NCI-H69 (cell line): ENCODE measurements around the gene KRTAP13-1.

ENCODE experiments used
- DNase-seq: peaks from one replicate; lab custom pipeline; 2025; lab: John Stamatoyannopoulos, UW

The KRTAP13-1 gene, protein sequence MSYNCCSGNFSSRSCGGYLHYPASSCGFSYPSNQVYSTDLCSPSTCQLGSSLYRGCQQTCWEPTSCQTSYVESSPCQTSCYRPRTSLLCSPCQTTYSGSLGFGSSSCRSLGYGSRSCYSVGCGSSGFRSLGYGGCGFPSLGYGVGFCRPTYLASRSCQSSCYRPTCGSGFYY

DNA sequence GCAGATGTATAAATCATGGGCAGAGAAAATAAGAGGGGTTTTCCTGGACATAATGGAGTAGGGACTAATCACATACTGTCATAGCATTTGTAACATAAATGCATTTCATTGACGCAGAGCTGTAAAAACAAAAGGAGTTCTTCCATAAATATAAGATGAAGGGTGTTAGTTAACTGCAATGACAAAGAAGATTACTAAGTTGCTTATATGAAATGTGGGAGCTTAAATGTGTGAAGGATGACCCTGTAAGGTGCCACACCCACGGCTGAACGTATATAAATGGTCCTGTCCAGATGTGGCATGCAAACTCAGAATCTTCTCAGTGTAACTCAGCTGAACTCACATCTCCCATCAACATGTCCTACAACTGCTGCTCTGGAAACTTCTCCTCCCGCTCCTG lies at the start of gene KRTAP13-1:
TSS of gene KRTAP13-1 (plus strand) at position 301 of the 400 bp plus-strand sequence. CDS start at position 357, 56 bp downstream.
- peak; percentile 80 for DNase-seq

DNA sequence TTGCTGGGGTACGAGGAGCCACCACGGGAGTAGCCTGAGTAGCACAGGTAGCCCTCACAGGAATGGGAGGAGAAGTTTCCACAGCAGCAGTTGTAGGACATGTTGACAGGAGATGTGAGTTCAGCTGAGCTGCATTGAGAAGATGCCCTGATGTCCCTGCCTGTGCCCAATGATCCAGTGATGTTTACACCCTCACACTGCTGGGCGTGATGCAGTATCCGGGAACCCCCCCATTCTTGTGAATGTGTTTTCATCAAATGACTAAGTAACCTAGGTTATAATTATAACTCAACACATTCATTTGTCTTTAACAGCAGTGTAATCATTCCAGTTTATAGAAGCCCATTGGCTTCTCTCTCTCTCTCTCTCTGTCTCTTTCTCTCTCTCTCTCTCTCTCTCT lies 47.3 kb upstream of the KRTAP13-1 start, which contains the start of gene KRTAP23-1:
TSS of gene KRTAP23-1 (minus strand) at position 101 of the 400 bp plus-strand sequence. CDS start at position 101, 0 bp downstream.
- peak; percentile 51 for DNase-seq

DNA sequence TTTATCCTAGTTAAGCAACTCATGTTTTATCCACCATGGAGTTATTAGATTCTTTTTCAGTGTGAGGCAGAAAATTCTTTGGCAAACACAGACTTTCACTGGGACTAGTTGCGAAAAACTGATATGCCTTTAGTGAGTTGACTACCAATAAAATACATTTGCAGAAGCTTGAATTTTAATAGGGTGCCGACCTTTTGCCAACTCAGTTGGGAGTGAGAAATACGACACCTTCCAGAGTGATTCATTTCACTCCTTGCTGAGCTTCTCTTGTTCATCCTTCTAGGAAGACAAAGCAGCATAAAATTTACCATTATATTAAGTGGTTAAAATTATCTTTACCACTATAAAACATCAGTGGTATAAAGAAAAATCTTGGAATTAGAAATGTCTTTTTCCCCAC lies 46.3 kb upstream of the KRTAP13-1 start:
- peak; percentile 43 for DNase-seq

DNA sequence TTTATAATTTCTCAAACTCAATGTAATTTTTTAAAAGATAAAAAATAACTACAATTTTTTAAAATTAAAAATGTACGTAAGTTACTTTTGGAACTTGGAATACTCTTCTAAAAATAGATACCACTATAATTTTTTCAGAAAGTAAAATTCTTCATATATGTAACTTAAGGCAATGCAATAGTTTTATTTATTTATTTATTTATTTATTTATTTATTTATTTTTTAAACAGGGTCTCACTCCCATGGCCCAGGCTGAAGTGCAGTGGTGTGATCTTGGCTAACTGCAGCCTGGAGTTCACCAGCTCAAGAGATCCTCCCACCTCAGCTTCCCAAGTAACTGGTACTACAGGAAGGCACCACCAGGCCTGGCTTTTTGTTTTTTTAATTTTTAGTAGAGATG lies 44.3 kb upstream of the KRTAP13-1 start:
- no peak for DNase-seq

DNA sequence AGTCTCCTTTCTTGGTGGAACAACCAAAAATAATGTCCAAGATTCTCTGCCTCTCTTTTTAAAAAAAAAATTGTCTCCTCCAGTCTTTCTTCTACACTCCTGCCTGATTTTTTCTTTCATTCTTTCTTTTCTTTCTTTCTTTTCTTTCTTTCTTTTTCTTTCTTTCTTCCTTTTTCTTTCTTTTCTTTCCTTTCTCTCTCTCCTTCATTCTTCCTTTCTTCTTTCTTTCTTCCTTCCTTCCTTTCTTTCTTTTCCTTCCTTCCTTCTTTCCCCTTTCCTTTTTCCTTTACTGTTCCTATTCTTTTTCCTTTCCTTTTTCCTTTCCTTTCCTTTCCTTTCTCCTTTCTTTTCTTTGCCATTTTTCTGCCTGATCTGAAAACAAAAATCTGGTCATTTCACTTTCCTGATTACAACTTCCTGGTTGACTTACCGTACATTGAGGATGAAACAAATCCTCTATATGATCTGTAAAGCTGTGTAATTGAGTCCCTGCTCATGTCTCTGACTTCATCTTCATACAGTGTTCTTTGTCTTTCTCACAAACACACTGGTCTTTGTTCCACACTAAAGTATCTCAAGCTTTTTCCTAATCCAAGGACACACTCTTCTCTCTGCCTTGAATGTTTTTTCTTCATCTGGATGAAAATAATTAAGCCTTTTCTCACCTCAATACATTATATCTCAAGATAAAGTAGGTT lies 41.4 kb upstream of the KRTAP13-1 start:
- no peak for DNase-seq

DNA sequence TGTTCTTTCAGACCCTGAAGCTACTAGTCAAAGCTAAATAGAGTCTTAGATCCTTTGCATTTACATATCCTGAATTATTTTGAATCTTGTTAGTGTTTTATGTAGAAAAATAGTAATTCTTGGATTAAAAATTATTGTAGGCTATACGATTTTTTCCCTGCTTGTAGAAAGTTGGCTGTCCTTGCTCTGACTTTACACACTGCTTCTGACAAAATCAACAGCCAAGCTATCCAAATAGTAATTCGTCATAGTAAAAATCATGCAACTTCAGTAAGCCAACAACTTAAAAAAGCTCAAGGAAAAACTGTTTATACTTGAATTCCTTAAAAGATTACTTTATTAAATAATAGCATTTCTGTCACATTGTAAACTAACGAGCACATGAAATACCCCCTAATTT lies 39.9 kb upstream of the KRTAP13-1 start:
- DNase-seq, result no peak

DNA sequence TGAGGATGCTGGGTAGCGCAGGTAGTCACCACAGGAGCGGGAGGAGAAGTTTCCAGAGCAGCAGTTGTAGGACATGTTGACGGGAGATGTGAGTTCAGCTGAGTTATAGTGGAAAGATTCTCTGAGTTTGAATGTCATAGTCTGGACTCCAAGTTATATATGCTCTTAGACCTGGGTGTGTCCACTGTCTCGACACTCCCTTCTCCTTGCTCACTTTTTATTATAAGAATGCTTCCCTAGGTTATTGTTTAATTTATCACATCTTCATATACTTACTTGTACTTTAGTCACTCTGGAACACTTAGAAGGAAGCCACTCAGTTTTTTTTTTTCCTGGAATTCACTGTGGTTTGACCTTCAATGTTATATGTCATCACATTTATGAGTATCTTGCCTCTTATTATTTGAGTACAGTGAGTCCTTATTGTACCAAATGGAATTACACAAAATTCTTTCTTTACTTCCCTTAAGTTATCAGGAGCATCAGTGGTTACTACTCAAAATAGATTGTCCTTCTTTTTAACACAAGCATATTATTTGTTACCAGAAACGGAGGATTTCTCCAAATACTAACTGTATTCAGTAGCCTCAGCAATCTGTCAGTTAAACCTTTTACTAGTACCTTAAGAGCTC lies 23.6 kb upstream of the KRTAP13-1 start, which contains the start of gene KRTAP13-2:
TSS of gene KRTAP13-2 (minus strand) at position 133 of the 632 bp plus-strand sequence. CDS start at position 75, 58 bp downstream.
- DNase-seq, result no peak

DNA sequence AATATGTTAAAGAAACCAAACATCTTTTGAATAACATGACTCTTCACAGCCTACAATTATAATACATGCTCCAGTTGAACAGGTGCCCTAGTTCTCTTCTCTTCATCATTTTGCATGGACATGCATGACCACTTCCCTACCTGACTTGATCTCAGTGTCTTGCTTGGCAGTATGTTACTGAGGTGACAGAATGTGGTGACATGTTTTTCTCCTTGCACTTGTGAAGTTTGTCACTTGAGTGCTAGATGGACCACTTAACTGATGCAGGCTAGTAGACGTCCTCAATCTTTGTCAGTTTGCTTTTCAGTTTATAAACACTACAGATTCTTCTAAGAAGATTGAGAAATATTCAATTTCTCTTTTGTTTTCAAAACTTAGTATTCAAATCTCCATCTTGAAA lies 13.6 kb upstream of the KRTAP13-1 start:
- DNase-seq, result no peak

DNA sequence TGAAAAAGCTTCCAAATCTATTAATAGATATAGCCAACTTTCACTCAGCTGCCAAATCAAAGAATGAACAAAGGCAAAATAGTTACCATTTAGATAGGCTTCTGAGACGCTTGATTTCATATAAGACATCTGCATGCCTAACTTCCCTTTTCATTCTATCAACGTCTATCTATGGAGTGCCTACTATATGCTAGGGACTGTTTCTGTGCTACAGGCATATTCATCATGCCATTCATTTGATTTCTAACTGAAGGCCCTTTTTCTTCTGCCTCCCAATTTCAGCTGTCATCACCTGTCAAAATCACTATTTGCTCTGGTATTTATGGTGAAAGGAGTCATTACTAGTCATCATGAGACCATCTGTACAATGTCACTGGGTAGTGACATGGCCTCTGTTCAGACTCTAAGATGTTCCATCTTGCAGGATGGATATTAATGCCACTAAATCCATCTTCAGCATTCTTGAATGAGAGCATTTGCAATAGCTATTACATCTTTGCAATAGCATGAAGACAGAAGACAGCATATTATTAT lies 4.3 kb upstream of the KRTAP13-1 start:
- DNase-seq, result no peak

DNA sequence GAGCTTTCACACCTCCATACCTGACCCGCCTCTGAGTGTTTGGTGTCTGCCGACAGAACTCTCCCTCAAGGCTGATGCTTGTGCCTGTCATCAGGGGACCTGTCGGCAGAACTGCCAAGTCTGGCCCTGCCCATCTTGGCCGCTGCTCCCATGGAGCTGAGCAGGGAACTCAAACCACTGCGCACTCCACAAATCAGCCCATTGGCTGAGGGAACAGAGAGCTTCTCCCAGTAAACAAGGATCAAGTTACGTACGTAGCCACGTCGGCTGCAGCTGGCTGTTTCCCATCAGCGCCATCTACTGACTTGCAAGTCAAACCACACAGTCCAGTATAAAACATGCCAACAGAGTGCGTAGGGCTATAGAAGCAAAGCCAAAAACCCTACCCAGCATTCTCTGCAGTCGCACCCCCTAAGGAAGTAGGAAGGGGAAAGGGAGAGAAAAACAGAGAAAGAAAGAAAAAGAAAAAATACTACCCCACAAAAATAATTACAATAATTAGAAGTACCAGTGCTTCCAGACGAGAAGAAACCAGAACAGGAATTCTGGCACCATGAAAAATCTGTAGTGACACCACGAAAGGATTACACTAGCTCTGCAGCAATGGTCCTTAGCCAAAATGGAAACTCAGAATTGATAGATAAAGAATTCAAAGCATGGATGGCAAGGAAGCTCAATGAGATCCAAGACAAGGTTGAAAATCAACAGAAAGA lies 13.1 kb downstream of the KRTAP13-1 start:
- peak; percentile 97 for DNase-seq

DNA sequence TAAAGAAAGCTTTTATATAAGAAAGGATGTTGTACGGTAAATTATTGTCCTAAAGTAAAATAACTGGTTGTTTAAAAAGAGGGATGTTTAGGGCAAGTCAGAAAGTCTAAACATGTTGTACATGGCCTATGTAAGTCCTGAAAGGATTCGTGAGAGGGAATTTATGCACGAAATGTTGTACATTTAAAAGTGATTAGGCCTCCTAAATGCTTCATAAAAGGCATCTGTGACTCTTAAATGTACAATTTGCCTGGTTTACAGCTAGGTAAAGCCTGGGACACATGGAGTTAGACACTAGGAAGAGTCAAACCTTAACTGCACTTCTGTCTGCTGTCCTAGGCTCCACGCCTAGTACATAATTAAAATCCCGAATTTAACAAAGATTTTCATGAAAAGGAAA lies 20.2 kb downstream of the KRTAP13-1 start:
- no peak for DNase-seq

DNA sequence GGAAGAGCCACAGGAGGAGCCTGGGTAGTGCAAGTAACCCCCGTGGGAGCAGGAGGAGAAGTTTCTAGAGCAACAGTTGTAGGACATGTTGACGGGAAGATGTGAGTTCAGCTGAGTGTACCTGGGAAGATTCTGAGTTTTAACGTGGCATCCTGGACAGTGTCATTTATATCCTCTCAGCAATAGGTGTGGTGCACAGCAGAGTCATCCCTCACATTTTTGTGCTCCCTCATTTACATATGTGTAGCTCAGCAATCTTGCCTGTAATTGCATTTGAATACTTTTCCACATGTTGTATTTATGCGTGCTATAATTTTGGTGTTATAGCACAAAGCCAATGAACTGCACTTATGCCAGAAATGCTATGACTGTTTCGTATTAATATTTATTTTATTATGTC lies 30.0 kb downstream of the KRTAP13-1 start, which contains the start of gene KRTAP13-3:
TSS of gene KRTAP13-3 (minus strand) at position 101 of the 400 bp plus-strand sequence. CDS start at position 87, 14 bp downstream.
- DNase-seq, result no peak

DNA sequence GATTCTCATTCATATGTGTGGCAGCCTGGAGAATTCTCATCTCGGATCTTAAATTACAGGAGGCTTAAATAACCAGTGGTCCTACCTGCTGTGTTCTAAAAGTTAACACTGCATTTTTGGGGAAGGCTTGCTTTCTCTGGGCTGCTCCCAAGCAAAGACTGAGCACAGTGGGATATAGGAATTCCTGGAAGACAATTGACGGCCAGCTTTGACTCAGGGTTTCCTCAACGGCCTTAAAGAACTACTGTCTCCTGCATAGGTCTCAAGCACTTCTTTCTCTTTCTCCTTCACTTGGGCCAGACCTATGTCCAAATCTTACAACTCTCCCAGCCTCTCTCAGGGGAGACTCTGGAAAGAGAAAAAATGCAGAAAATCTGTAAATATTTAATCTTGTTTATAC lies 30.9 kb downstream of the KRTAP13-1 start:
- no peak for DNase-seq

DNA sequence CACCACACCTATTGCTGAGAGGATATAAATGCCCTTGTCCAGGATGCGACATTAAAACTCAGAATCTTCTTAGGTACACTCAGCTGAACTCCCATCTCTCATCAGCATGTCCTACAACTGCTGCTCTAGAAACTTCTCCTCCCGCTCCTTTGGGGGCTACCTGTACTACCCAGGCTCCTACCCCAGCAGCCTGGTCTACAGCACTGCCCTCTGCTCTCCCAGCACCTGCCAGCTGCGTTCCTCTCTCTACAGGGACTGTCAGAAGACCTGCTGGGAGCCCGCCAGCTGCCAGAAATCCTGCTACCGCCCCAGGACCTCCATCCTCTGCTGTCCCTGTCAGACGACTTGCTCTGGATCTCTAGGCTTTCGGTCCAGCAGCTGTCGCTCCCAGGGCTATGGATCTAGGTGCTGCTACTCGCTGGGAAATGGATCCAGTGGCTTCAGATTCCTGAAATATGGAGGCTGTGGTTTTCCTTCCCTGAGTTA lies 34.4 kb downstream of the KRTAP13-1 start, which contains the start of gene KRTAP13-4:
TSS of gene KRTAP13-4 (plus strand) at position 51 of the 486 bp plus-strand sequence. CDS start at position 107, 56 bp downstream.
- peak; percentile 10 for DNase-seq

DNA sequence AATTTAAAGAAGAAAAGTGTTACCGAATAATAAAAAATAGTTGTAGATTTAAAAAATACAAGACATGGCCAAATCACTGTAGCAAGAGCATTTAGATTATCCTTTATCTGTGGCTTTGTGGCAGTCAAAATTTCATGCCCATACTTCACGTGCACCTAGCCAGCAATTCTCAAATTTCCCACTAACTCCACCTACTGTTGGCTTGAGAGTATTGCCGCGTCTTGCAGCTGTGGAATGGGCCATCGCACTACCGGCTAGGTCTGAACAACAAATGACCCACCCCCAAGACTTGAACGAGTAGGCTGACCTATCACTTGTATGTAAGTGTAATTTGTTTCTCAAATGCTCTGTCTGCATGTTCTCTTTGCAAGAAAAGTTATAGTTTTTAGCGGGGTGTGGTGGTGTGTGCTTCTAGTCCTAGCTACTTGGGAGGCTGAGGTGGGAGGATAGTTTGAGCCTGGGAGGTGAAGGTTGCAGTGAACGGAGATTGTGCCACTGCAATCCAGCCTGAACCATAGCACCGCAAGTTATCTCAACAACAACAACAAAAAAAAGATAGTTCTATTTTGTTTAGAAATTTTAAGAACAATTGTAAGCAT lies 38.3 kb downstream of the KRTAP13-1 start:
- peak; percentile 65 for DNase-seq

DNA sequence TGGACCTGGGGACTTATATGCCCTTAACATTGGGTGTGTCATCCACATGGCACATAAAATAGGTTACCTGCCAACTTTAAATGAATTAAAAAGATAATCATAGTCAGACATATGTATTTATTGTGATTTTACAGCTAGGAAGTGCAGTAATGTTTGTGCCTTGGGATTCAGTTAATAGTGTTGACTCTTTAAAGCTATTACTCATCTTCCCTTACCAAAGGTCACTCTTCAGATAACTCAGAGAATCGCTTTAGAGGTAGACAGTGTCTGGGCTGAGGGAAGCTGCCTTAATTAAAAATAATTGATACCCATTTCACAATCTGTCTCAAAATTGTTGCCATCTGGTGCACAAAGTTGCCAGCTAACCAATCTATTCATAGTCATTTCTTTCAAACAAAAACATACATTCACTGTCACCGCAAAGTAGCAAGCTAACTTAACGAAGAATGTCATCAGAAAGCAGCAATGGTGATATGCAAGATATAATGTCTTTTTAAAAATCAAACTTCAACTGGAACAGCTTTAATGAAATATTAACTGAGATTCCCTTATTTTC lies 41.3 kb downstream of the KRTAP13-1 start:
- DNase-seq, result peak; percentile 91

DNA sequence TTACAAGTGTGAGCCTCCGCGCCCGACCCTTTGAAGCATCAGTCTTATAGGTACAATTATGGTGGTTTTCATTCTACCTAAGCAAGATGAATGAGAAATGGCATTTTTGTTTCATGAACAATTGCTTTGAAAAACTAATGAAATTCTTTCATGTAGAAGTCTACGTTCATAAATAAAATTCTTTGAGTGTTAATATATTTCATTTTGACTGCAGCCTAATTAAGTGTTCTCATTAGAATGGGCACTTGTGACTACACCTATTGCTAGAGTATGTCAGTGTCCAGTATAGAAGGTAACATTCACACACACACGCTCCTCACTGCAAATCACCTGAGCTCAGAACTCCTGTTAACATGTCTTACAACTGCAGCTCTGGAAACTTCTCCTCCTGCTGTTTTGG lies 44.1 kb downstream of the KRTAP13-1 start, which contains the start of gene KRTAP15-1:
TSS of gene KRTAP15-1 (plus strand) at position 301 of the 400 bp plus-strand sequence. CDS start at position 354, 53 bp downstream.
- no peak for DNase-seq

DNA sequence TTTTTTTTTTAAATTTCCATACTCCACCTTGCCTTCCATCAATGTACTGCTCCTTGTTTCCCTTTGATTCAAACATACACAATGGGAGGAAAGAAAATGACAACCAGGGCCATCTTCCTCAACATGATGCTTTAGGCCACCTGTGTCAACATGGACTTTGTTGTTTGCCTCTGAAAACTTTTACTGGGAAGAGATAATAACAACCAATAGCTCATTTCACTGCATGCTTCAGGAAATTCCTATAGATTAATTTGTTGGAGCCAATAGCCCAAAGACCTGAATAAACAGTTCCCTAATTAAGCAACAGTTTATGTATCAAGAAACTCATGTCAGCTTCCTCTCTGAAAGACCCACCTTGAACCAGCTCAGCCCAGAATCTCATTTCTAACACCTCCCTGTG lies 47.4 kb downstream of the KRTAP13-1 start:
- peak; percentile 14 for DNase-seq

DNA sequence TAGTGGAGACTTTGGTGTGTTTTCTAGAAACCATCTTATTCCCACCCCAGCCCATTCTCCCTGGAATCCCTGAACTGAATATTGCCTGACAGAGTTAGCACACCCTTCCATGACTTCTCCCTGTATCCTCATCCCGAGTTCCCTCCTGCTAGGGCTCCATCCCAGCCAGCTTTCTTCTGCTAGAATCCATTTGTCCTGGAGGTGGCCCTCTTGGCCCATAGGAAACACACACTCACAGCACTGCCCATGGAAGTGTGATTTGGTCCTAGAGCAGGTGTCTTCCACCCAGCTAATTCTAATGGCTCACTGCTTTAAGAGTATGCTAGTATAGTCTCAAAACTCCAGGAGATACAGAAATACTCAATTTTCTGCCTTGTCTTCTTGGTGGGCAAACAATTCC lies 48.4 kb downstream of the KRTAP13-1 start:
- peak; percentile 41 for DNase-seq
